ENCODE measurements around the gene STIP1.

The STIP1 gene

GRCh38 chr11:64185693-64186491 lies at the start of gene STIP1:
Gene STIP1 (plus strand): TSS chr11:64186171. CDS start chr11:64186262, 91 bp downstream.
- DNase-seq, result peak; percentile 99 to 100

- DNase-seq, result no peak
Observed at GRCh38 chr11:64136765-64137441, 49.1 kb upstream of the STIP1 start.

GRCh38 chr11:64138398-64138797 lies 47.6 kb upstream of the STIP1 start:
- no peak for DNase-seq

- no peak for DNase-seq
Observed at GRCh38 chr11:64139049-64139448, 46.9 kb upstream of the STIP1 start.

- no peak for DNase-seq
Observed at GRCh38 chr11:64140082-64140481, 45.9 kb upstream of the STIP1 start.

- DNase-seq, result no peak
Observed at GRCh38 chr11:64141081-64141783, 44.7 kb upstream of the STIP1 start.

- DNase-seq, result no peak
Observed at GRCh38 chr11:64144587-64145472, 41.1 kb upstream of the STIP1 start.

GRCh38 chr11:64146036-64146955 lies 39.7 kb upstream of the STIP1 start:
- peak; percentile 65 to 78 for DNase-seq

GRCh38 chr11:64148226-64148916 lies 37.6 kb upstream of the STIP1 start:
- peak; percentile 19 to 41 for DNase-seq

- no peak for DNase-seq
Observed at GRCh38 chr11:64148917-64149617, 36.9 kb upstream of the STIP1 start.

GRCh38 chr11:64150051-64150450 lies 35.9 kb upstream of the STIP1 start:
- no peak for DNase-seq

GRCh38 chr11:64150481-64151239 lies 35.3 kb upstream of the STIP1 start:
- peak in 1 of 2 experiments; percentile 8 for DNase-seq

GRCh38 chr11:64151337-64151736 lies 34.6 kb upstream of the STIP1 start:
- DNase-seq, result no peak

GRCh38 chr11:64152841-64153691 lies 32.9 kb upstream of the STIP1 start:
- DNase-seq, result peak; percentile 49 to 62

GRCh38 chr11:64153812-64154211 lies 32.2 kb upstream of the STIP1 start:
- no peak for DNase-seq

- DNase-seq, result no peak
Observed at GRCh38 chr11:64156235-64157011, 29.5 kb upstream of the STIP1 start.

GRCh38 chr11:64157631-64158394 lies 28.2 kb upstream of the STIP1 start:
- DNase-seq, result no peak

Data from Kasumi-1 (cell line).